ENCODE data around the gene SGTA. TPM values are rescaled to one million over a fixed set of nuclear protein-coding genes. Genes with fewer than 3 reads are reported as not detected.

Gene SGTA
- total and polyA plus RNA-seq, 2 of the 4 experiments (the other 2 are of a cell fraction) = 17.4 to 72.9 TPM

DNA sequence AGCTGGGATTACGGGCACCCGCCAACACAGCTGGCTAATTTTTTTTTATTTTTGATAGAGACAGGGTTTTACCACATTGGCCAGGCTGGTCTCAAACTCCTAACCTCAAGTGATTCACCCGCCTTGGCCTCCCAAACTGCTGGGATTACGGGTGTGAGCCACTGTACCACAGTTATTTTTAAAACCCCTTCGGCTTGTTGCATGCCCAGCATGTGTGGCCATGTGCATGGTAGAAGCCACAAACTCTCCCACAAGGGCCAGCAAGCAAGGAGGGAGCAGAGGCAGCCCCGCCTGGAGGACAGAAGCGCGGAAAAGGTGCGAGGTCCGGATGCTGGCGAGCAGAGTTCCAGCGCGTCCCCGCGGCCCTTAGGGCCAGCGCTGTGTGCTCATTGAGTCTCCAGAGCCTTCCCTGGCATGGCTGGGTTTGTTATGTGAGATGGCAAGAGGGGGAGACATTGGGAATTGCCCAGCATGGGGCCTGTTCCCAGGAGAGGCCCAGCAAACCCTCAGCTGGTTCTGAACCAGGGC, 15.1 kb upstream of the SGTA start:
- in situ Hi-C loops (cut with MboI; ENCODE audit: low sequenced_read_pairs) = no loop called here
- Histone ChIP-seq H2AFZ (replicated peaks; ENCODE audit: low read length, poor library complexity) (no peak overlapping the region), H3K36me3 (ENCODE audit: control insufficient read depth, insufficient read depth, low read length) (peaks cover 50% of the 10 kb centered on the region), H2BK5ac (ENCODE audit: low read depth, low read length, poor library complexity, severe bottlenecking) (no peak overlapping the region), H3K4me1 (ENCODE audit: control insufficient read depth, insufficient read depth, low read length) (no peaks in the 10 kb centered on the region), H2BK120ac (ENCODE audit: low read depth, low read length) (no peak overlapping the region), H3K14ac (replicated peaks; ENCODE audit: low read depth, low read length) (no peak overlapping the region), H4K91ac (ENCODE audit: insufficient read depth, low read depth, low read length) (no peak overlapping the region), H2BK20ac (ENCODE audit: low read depth, low read length) (no peak overlapping the region), H2AK9ac (replicated peaks; ENCODE audit: low read depth, low read length, poor library complexity) (no peak overlapping the region), H3K9me1 (ENCODE audit: insufficient read depth, low read length) (no peaks in the 10 kb centered on the region), H3K23ac (ENCODE audit: low read depth, low read length) (no peak overlapping the region), H4K20me1 (ENCODE audit: insufficient read depth, low read length) (peaks cover 6% of the 10 kb centered on the region; the same call in 1 of the 2 replicates), H3K27ac (ENCODE audit: insufficient read depth, low read length) (no peak overlapping the region), H3K27me3 (ENCODE audit: control insufficient read depth, insufficient read depth, low read length) (no peaks in the 10 kb centered on the region), H3K4me2 (ENCODE audit: low read depth, low read length) (no peak overlapping the region), H2AK5ac (ENCODE audit: low read depth, low read length) (no peak overlapping the region), H3K4ac (ENCODE audit: low read depth, low read length) (no peak overlapping the region), H3K18ac (ENCODE audit: low read depth, low read length) (no peak overlapping the region), H3K79me1 (ENCODE audit: low read depth in 1 of 2, low read length in 2 of 2) (peaks cover 0 to 44% of the 10 kb centered on the region in 2 experiments; a peak in 3 of 4 replicates), H4K5ac (ENCODE audit: low read depth, low read length) (no peak overlapping the region), H3K56ac (ENCODE audit: extremely low read depth, insufficient read depth, low read length) (no peak overlapping the region), H3K4me3 (ENCODE audit: insufficient read depth, low read depth, low read length) (no peak overlapping the region), H2BK15ac (ENCODE audit: low read depth, low read length) (no peak overlapping the region), H3K9ac (ENCODE audit: low read depth, low read length) (no peak overlapping the region), H4K8ac (ENCODE audit: low read depth in 2 of 2, low read length in 2 of 2) (no peak overlapping the region), H3K9me3 (ENCODE audit: control insufficient read depth, insufficient read depth, low read length) (no peaks in the 10 kb centered on the region)
- DNase-seq = no peak
- 100% methylated on average over 8 of the region's 16 CpGs; no CpG with 5 or more reads in 1 of the 2 experiments for WGBS, 2 experiments (ENCODE audit: extremely low coverage in 2 of 2, insufficient read length in 1 of 2)
- dilution Hi-C loops (cut with HindIII; ENCODE audit: low sequenced_read_pairs, unreplicated experiment) = no loop called here
- CTCF ChIA-PET = no interaction called here
- POLR2A ChIA-PET (ENCODE audit: unreplicated experiment) = no interaction called here
- intact Hi-C loops (cut with micrococcal nuclease) = no loop called here
- no TSS peak for BruUV-seq (replicated peaks)
- ATAC-seq (ENCODE audit: low read depth) = no peak
- TF ChIP-seq RFX5 (IDR thresholded peaks at IDR 0.05; ENCODE audit: low read depth, low read length) (no peak), FOS (IDR thresholded peaks at IDR 0.05; ENCODE audit: low read depth, low read length) (no peak), RAD21 (IDR thresholded peaks at IDR 0.05; ENCODE audit: low read length) (no peak), CEBPB (IDR thresholded peaks at IDR 0.05; ENCODE audit: low read depth, low read length) (no peak), SMC3 (IDR thresholded peaks at IDR 0.05; ENCODE audit: low read depth, low read length) (no peak), CHD1 (IDR thresholded peaks at IDR 0.05; ENCODE audit: low read depth, low read length) (no peak), MAFK (IDR thresholded peaks at IDR 0.05; ENCODE audit: low read depth, low read length) (no peak), RCOR1 (IDR thresholded peaks at IDR 0.05; ENCODE audit: insufficient replicate concordance, low read length) (no peak), MXI1 (IDR thresholded peaks at IDR 0.05; ENCODE audit: borderline replicate concordance, low read depth, low read length) (no peak), BHLHE40 (IDR thresholded peaks at IDR 0.05; ENCODE audit: low read depth, low read length) (no peak), NFE2L2 (IDR thresholded peaks at IDR 0.05; ENCODE audit: low read depth, low read length) (no peak), POLR2A (IDR thresholded peaks at IDR 0.05; ENCODE audit: low read depth, low read length) (no peak), MAZ (IDR thresholded peaks at IDR 0.05; ENCODE audit: borderline replicate concordance, low read depth, low read length) (no peak)
- TF ChIP-seq, protein P1, sequence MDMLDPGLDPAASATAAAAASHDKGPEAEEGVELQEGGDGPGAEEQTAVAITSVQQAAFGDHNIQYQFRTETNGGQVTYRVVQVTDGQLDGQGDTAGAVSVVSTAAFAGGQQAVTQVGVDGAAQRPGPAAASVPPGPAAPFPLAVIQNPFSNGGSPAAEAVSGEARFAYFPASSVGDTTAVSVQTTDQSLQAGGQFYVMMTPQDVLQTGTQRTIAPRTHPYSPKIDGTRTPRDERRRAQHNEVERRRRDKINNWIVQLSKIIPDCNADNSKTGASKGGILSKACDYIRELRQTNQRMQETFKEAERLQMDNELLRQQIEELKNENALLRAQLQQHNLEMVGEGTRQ (IDR thresholded peaks at IDR 0.05; ENCODE audit: low read depth, low read length) = no peak
- TF ChIP-seq, protein P2, sequence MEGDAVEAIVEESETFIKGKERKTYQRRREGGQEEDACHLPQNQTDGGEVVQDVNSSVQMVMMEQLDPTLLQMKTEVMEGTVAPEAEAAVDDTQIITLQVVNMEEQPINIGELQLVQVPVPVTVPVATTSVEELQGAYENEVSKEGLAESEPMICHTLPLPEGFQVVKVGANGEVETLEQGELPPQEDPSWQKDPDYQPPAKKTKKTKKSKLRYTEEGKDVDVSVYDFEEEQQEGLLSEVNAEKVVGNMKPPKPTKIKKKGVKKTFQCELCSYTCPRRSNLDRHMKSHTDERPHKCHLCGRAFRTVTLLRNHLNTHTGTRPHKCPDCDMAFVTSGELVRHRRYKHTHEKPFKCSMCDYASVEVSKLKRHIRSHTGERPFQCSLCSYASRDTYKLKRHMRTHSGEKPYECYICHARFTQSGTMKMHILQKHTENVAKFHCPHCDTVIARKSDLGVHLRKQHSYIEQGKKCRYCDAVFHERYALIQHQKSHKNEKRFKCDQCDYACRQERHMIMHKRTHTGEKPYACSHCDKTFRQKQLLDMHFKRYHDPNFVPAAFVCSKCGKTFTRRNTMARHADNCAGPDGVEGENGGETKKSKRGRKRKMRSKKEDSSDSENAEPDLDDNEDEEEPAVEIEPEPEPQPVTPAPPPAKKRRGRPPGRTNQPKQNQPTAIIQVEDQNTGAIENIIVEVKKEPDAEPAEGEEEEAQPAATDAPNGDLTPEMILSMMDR (conservative IDR thresholded peaks at IDR 0.05; ENCODE audit: low read depth, low read length) = no peak
- TF ChIP-seq, protein P3, sequence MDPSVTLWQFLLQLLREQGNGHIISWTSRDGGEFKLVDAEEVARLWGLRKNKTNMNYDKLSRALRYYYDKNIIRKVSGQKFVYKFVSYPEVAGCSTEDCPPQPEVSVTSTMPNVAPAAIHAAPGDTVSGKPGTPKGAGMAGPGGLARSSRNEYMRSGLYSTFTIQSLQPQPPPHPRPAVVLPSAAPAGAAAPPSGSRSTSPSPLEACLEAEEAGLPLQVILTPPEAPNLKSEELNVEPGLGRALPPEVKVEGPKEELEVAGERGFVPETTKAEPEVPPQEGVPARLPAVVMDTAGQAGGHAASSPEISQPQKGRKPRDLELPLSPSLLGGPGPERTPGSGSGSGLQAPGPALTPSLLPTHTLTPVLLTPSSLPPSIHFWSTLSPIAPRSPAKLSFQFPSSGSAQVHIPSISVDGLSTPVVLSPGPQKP (IDR thresholded peaks at IDR 0.05; ENCODE audit: borderline replicate concordance, low read depth, low read length) = no peak

Data from IMR-90 (cell line).